HG02588 (cell line): ENCODE data around the gene FEM1C.
A peak's percentile ranks its signal among the peaks of the same experiment; 100 is the strongest.

ENCODE experiments used
- ATAC-seq: cut with Tn5 transposase; IDR thresholded peaks from one replicate; pipeline ENCODE4 v1.9.1; 2021; ENCODE audit warnings: mild to moderate bottlenecking, moderate library complexity; ENCODE audit not compliant: unreplicated experiment

FEM1C gene, protein sequence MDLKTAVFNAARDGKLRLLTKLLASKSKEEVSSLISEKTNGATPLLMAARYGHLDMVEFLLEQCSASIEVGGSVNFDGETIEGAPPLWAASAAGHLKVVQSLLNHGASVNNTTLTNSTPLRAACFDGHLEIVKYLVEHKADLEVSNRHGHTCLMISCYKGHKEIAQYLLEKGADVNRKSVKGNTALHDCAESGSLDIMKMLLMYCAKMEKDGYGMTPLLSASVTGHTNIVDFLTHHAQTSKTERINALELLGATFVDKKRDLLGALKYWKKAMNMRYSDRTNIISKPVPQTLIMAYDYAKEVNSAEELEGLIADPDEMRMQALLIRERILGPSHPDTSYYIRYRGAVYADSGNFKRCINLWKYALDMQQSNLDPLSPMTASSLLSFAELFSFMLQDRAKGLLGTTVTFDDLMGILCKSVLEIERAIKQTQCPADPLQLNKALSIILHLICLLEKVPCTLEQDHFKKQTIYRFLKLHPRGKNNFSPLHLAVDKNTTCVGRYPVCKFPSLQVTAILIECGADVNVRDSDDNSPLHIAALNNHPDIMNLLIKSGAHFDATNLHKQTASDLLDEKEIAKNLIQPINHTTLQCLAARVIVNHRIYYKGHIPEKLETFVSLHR

DNA sequence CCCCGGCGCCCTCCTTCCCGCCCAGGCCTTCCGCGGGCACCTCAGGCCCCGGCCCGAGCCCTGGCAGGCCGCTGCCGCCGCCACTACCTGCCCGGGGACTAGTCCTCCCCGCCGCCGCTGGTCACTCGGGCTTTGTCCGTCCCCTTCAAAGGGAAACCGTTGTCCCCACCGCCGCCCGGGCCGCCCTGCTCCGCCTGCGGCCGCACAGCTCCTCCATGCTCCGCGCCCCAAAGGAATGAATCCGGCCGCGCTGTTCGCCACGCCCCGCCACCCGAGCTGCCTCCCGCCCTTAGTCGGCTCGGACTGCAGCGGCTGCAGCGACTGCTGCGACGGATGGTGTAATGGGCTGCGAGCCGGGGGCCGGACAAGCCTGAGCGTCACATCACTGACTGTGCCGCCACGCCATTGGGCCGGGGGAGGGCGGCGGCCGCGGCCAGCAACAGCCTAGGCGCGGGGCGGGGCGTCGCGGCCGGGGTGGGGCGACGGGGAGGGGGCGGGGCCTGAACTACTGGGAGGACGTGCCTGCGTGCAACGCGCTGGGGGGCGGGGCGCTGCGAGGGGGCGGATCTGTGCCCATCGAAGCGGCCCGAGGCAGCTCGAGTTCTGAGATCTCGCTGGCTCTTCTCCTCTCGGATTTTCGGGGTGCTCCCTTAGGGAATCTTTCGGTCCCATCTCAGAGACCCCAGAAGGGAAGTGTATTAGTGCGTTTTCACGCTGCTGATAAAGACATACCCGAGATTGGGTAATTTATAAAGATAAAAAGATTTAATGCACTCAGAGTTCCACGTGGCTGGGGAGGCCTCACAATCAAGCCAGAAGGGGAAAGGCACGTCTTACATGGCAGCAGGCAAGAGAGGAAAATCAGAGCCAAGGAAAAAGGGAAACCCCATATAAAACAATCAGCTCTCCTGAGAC lies at the start of gene FEM1C:
FEM1C (minus strand) TSS at position 340 of the 915 bp plus-strand sequence. CDS start 1,282 bp downstream, outside the sequence.
- ATAC-seq, result peak; percentile 96

DNA sequence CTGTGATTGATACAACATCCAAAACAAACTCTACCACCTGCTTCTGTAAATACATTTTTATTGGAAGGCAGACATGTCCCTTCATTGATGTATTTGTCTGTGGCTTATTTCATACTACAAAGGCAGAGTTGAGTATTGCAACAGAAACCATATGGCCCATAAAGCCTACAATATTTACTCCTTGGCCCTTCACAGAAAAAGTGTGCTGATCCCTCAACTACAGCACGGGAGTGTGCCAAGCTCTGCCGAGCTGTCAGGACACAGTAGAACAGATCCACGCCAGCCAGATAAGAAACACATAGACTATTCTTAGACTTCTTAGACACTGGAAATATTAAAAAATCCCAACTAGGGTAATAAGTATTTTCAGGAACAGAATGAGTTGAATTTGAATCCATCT lies 44.5 kb upstream of the FEM1C start:
- ATAC-seq, result no peak

DNA sequence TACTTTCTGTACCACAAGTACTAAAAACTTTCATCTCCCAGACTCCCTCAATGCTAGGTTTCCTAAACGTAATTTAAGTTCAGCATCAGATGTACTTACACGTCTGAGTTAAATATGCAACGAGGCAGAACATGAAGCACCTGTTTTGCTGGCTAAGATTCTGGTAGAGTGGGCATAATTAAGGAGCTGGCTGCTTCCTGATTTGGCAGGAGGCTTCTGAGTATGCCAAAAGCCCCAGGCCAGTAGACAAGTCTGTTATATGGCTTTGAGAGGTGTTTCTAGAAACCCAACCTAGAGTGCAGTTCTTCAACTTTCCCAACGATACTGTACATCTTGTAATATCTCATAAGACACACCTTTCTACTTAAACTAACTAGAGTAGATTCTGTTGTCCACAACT lies 44.1 kb upstream of the FEM1C start:
- ATAC-seq, result no peak

GRCh38 chr5:115586525-115587146 lies 42.1 kb upstream of the FEM1C start:
- no peak for ATAC-seq

GRCh38 chr5:115585265-115585664 lies 40.7 kb upstream of the FEM1C start:
- ATAC-seq, result no peak

- no peak for ATAC-seq
Observed at GRCh38 chr5:115584501-115584900, 39.9 kb upstream of the FEM1C start.

GRCh38 chr5:115583474-115583873 lies 38.9 kb upstream of the FEM1C start:
- ATAC-seq, result no peak

DNA sequence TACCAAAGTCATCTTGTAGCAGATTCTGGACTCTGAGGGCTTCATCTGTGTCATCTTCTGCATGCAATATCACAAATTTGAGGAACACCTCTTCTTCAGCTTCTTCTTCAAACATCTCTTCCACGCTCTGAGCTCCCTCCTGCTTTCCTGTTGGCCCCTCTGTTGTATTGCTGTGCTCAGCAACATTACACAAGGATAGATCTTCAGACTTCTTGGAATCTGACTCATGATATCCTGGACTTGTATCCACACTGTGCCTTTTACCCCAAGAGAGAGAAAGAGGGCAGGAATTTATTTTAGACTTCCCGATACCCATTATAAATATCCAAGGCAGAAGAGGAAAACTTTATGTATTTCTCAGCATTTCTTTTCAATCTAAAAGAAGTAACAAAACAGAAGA lies 36.4 kb upstream of the FEM1C start:
- ATAC-seq, result no peak

DNA sequence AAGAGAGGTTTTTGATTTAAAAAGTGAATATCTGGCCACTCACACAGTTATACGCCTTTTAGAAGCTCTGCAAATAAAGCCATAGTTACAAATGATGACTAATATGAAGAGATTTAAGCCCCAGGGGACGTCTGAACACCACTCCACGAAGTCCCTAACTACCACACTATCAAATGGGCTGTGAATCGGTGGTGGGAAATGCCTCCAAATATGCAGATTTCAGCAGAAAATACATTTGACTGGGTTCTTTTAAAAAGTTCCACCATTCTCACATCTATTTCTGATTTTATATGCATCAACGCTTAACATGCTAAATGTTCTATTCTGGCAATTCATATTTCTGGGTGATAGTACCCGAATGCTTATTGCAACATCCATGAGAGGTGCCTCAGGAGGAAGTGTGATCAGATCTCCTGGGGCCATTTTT lies 35.2 kb upstream of the FEM1C start:
- peak; percentile 47 for ATAC-seq

- no peak for ATAC-seq
Observed at GRCh38 chr5:115579216-115579615, 34.6 kb upstream of the FEM1C start.

GRCh38 chr5:115578657-115579056 lies 34.1 kb upstream of the FEM1C start:
- ATAC-seq, result peak; percentile 49

- no peak for ATAC-seq
Observed at GRCh38 chr5:115577741-115578140, 33.2 kb upstream of the FEM1C start.

DNA sequence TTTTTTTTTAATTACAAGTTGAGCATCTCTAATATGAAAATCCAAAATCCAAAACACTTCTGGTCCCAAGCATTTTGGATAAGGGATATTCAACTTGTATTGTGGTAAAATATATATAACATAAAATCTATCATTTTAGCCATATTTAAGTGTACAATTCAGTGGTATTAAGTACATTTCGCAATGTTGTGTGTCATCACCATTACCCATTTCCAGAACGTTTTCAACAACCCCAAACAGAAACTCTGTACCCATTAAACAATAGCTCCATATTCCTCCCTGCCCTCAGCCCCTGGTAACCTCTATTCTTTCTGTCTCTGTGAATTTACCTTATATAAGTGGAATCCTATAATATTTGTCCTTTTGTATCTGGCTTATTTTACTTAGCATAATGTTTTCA lies 32.8 kb upstream of the FEM1C start:
- no peak for ATAC-seq

- peak; percentile 27 for ATAC-seq
Observed at GRCh38 chr5:115575167-115576070, 30.8 kb upstream of the FEM1C start.

GRCh38 chr5:115573133-115573532 lies 28.6 kb upstream of the FEM1C start:
- ATAC-seq, result no peak

- no peak for ATAC-seq
Observed at GRCh38 chr5:115571441-115571878, 26.9 kb upstream of the FEM1C start.

DNA sequence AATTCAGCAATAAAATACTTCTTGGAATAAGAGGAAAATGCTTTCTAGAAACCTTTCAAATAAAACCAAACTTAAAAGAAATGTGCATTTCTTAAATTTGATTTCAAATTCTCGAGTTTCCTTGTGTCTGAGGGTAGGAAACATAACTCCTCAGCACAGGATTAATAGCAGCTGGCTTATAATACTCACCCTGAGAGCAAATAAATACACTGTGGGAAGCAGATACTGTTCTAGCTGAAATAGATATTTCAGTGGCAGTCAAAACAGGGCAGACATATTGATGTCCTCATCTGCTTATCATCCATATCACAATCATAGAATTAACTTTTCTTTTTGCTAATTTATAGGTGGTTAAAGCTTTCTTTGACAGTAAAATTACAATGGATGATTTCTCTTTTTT lies 24.1 kb upstream of the FEM1C start:
- no peak for ATAC-seq

- ATAC-seq, result no peak
Observed at GRCh38 chr5:115565233-115565632, 20.7 kb upstream of the FEM1C start.

GRCh38 chr5:115561176-115561575 lies 16.6 kb upstream of the FEM1C start:
- ATAC-seq, result no peak

GRCh38 chr5:115559524-115559923 lies 14.9 kb upstream of the FEM1C start:
- ATAC-seq, result no peak
